Uterus (tissue), 2 donors: ENCODE data around the gene ATP2A2.

Source experiments
- POLR2A ChIP-seq, 2 donors: fragments of 450-650 bp; IDR thresholded peaks; one replicate each; pipeline ENCODE4 v1.6.1; 2016; ENCODE audit warnings: antibody characterized with exemption in 2 of 2, mild to moderate bottlenecking in 1 of 2, moderate library complexity in 1 of 2
- TF ChIP-seq, protein P1 (sequence below), 4 experiments: fragments of 200-600 bp in 2 of 4; fragments of 450-650 bp in 2 of 4; sonication (generic) in 2 of 4; IDR thresholded peaks; one replicate each; pipeline ENCODE4 v1.5.1; 2016 to 2019; ENCODE audit warnings: antibody characterized with exemption in 4 of 4, mild to moderate bottlenecking in 2 of 4, moderate library complexity in 1 of 4

DNA sequence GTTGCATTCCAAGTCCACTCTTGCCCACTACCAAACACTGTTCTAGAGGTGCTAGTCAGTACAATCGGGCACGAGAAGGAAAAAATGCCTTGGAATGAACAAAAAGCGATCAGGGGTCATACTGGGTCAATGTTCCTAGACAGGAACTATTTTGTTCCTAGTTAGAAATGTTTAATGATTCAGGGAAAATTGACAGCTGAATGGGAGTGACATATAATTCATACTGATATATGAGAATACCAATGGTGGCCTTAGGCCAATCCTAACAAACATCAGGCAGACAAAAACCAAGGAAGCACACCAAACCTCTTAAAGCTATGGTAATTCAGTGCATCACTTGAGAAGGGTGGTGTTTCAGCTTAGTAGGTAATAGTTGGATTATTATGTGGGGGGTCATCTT lies 71.4 kb downstream of the ATP2A2 start:
- TF ChIP-seq, protein P1, sequence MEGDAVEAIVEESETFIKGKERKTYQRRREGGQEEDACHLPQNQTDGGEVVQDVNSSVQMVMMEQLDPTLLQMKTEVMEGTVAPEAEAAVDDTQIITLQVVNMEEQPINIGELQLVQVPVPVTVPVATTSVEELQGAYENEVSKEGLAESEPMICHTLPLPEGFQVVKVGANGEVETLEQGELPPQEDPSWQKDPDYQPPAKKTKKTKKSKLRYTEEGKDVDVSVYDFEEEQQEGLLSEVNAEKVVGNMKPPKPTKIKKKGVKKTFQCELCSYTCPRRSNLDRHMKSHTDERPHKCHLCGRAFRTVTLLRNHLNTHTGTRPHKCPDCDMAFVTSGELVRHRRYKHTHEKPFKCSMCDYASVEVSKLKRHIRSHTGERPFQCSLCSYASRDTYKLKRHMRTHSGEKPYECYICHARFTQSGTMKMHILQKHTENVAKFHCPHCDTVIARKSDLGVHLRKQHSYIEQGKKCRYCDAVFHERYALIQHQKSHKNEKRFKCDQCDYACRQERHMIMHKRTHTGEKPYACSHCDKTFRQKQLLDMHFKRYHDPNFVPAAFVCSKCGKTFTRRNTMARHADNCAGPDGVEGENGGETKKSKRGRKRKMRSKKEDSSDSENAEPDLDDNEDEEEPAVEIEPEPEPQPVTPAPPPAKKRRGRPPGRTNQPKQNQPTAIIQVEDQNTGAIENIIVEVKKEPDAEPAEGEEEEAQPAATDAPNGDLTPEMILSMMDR (IDR thresholded peaks at IDR 0.05) = no peak
- no peak for TF ChIP-seq POLR2A (IDR thresholded peaks at IDR 0.05)
